Kidney (tissue), 14 donors: ENCODE data around the gene HGFAC. TPM values are rescaled to one million over a fixed set of nuclear protein-coding genes. Genes with fewer than 3 reads are reported as not detected.
A peak's percentile ranks its signal among the peaks of the same experiment; 100 is the strongest.

Experiments
- DNase-seq, 5 donors: peaks; one replicate each; pipeline ENCODE4 v3.0.0-alpha.2; 2013 to 2020
- FAIRE-seq: peaks from 2 replicates; lab custom pipeline; 2012; peaks lifted over from hg19 to GRCh38; lab: Jason Lieb, UNC
- H3K27ac ChIP-seq, 2 donors: one replicate each; pipeline ENCODE4 v1.7.0; 2013; ENCODE audit warnings: low read depth in 2 of 2, low read length in 2 of 2, inconsistent platforms in 1 of 2
- H3K27me3 ChIP-seq: one replicate; pipeline ENCODE4 v1.7.1; 2013; ENCODE audit warnings: low read length, inconsistent platforms; ENCODE audit not compliant: control insufficient read depth, insufficient read depth
- H3K36me3 ChIP-seq, 3 donors: one replicate each; pipeline versions ENCODE4 v1.7.0 to v1.7.1; 2013; ENCODE audit warnings: low read length in 3 of 3, control low read depth in 1 of 3, inconsistent platforms in 1 of 3; ENCODE audit not compliant: insufficient read depth in 3 of 3, control insufficient read depth in 2 of 3
- H3K4me1 ChIP-seq, 3 donors: one replicate each; pipeline versions ENCODE4 v1.7.0 to v1.7.1; 2013; ENCODE audit warnings: low read length in 3 of 3, inconsistent platforms in 1 of 3, low read depth in 1 of 3; ENCODE audit not compliant: control insufficient read depth in 2 of 3, insufficient read depth in 2 of 3
- H3K4me3 ChIP-seq, 3 donors: one replicate each; pipeline versions ENCODE4 v1.7.0 to v1.8.1; 2013; ENCODE audit warnings: low read length in 3 of 3, control low read depth in 1 of 3, inconsistent platforms in 1 of 3
- H3K9ac ChIP-seq, 3 donors: one replicate each; pipeline versions ENCODE4 v1.7.0 to v1.7.1; 2013; ENCODE audit warnings: low read length in 3 of 3, control low read depth in 1 of 3, inconsistent platforms in 1 of 3
- H3K9me3 ChIP-seq, 3 donors: one replicate each; pipeline versions ENCODE4 v1.7.0 to v1.7.1; 2013; ENCODE audit warnings: low read length in 3 of 3, control low read depth in 1 of 3, inconsistent platforms in 1 of 3; ENCODE audit not compliant: control insufficient read depth in 2 of 3, insufficient read depth in 1 of 3
- CTCF ChIP-seq: IDR thresholded peaks from 3 replicates; pipeline ENCODE4 v1.5.1; 2012; ENCODE audit warnings: mild to moderate bottlenecking, moderate library complexity, borderline replicate concordance; ENCODE audit not compliant: insufficient read depth; ENCODE audit errors: extremely low read depth
- intact Hi-C: fragments of 100-400 bp; cut with DNase I; formaldehyde crosslinking; loops from one replicate; pipeline ENCODE4 v1.11.1; 2022
- polyA plus RNA-seq: library from polyadenylated mRNA; stranded (reverse); fragments of 350-450 nt; fragmentation: Illumina TruSeq; extraction: RNeasy Lipid Tissue Mini Kit (QIAGEN cat#74804); gene quantifications from one replicate; pipeline ENCODE4 v1.2.3, GENCODE V29; 2014; ENCODE audit warnings: low read depth, low replicate concordance; ENCODE audit not compliant: insufficient read depth
- total RNA-seq: library from RNA; stranded (reverse); fragmentation: NEBNext Ultra II Directional; extraction: Animal tissue kit (Norgen Biotek cat#: 25700); gene quantifications from one replicate; pipeline ENCODE4 v1.2.1, GENCODE V29; 2021
- donor health status: control.
- donor health status: control.
- donor health status: control.
- donor health status: control.
- donor health status: control.
- donor health status: DM: yes; HTN: yes; CAD: no.
- donor health status: Normal renal cell carcinoma (clear cell type).

Gene HGFAC
- total and polyA plus RNA-seq, 2 donors from 2014 or later = 0.86 to 1.6 TPM

DNA sequence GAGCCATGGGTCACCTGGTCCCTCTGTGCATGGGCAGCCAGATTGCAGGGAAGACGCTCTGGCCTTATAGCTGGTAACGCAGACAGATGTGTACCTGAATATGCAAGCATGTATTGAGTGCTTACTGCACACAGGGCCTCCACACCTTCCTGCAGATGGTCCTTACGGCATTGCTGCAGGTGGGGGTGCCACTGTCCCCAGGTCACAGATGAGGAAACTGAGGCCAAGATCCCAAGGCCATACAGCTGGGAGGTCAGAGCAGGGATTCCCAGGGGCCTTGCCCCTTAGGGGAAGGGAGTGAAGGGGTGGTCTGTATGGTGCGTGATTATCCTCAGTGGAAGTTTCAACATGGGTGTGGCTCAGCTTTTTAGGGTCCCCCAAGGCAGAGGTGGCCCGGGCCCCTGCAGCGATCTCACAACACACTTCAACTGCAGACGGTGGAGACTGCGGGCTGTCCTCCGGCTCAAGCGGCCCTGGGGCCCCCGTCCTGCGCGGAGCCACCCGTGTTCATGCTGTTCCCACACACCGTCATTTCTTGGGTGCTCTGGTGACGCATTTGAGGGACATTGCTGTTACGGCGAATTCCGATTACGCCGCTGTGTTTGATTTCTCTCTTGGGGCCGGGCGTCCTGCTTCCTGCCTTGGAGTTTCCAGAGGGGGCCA, 29.5 kb downstream of the HGFAC start:
- H3K4me3 ChIP-seq = no peak overlapping the region
- FAIRE-seq (no peak), DNase-seq (peak in 2 of 5 donors; percentile 40 to 71)
- no peaks in the 10 kb centered on the region for H3K27me3 ChIP-seq
- no peak overlapping the region for H3K27ac ChIP-seq
- intact Hi-C loops = no loop called here
- no peaks in the 10 kb centered on the region for H3K36me3 ChIP-seq
- H3K4me1 ChIP-seq = peaks cover 0 to 3% (median 0%) of the 10 kb centered on the region in 3 donors
- H3K9me3 ChIP-seq = peaks cover 0 to 4% (median 0%) of the 10 kb centered on the region in 3 donors
- no peak overlapping the region for H3K9ac ChIP-seq
- no peak for TF ChIP-seq CTCF

DNA sequence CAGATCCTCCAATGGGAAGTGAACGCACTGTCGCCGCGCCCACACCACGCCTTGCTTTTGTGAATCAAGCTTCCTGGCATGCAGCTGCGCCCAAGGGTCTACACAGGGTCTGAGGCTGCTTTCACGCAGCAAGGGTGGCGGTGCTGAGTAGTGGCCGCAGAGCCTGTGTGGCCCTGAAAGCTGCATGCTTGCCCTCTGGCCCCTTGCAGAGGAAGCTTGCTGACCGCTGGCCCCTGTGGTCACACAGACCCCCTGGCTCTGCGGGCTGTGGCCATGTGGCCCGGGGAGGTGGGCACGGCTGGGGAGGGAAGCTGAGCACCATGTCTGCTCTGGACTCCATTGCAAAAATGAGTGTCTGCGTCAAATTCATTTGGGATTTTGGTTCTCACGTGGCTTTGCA, 30.1 kb downstream of the HGFAC start:
- Histone ChIP-seq H3K27me3 (no peaks in the 10 kb centered on the region), H3K27ac (no peak overlapping the region), H3K36me3 (no peaks in the 10 kb centered on the region), H3K4me1 (peaks cover 0 to 3% (median 0%) of the 10 kb centered on the region in 3 donors), H3K9ac (no peak overlapping the region), H3K4me3 (no peak overlapping the region), H3K9me3 (peaks cover 0 to 4% (median 0%) of the 10 kb centered on the region in 3 donors)
- TF ChIP-seq CTCF = no peak
- DNase-seq (peak in 2 of 5 donors; percentile 34 to 53), FAIRE-seq (no peak)
- intact Hi-C loops = no loop called here

DNA sequence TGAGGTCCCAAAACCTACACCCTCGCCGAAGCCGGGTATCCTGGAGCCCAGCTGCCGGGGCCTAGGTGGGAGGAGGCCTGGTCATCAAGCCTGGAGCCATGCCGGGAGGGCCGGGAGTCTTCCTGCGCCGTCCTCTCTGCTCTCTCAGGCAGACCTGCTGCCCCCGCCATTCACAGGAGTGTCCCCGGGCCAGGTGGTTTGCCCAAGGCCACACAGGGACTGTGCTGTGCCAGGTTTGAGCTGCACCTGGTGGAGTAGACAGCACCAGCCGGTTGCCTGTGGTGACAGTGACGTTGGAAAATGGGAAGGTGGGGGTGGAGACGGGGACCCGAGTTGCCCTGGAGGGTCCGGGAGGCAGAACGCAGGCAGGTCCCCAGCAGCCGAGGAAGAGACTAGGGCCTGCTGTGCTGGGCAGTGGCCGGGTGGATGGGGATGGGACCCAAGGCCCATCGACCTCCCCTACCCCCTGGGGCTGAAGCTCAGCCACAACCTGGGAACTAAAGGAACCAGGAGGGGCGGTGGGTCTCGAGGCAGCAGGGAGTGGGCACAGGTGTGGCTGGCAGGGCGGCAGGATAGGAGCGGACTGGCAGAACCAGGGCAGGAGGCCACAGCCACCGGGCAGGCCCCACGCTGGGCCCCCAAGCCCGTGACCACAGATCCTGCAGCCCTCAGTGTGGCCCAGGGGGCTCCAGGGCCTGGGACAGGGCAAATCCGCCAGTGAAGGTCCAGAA, 30.8 kb downstream of the HGFAC start:
- FAIRE-seq = no peak
- Histone ChIP-seq H3K36me3 (no peaks in the 10 kb centered on the region), H3K27me3 (no peaks in the 10 kb centered on the region), H3K27ac (no peak overlapping the region), H3K4me1 (peaks cover 0 to 3% (median 0%) of the 10 kb centered on the region in 3 donors), H3K9me3 (peaks cover 0 to 4% (median 0%) of the 10 kb centered on the region in 3 donors), H3K9ac (no peak overlapping the region), H3K4me3 (no peak overlapping the region)
- intact Hi-C loops = no loop called here
- no peak for TF ChIP-seq CTCF
- peak in 2 of 5 donors; percentile 56 to 71 for DNase-seq
